Heart left ventricle (tissue), 16 donors: Measurements from ENCODE around the gene EPHB1. TPM values are rescaled to one million over a fixed set of nuclear protein-coding genes. Genes with fewer than 3 reads are reported as not detected.

Source experiments
- ATAC-seq, 4 donors: fragments of 200-7000 bp; cut with Tn5 transposase; one replicate each; pipeline ENCODE4 v1.9.1; 2020 to 2022; ENCODE audit warnings: moderate library complexity in 4 of 4, mild to moderate bottlenecking in 3 of 4, moderate number of reproducible peaks in 1 of 4
- DNase-seq, 5 donors: peaks; one replicate each; pipeline ENCODE4 v3.0.0-alpha.2; 2020
- H3K27ac ChIP-seq, 12 donors: fragments of 200-600 bp; sonication (generic) in 4 of 12; one replicate each; pipeline versions ENCODE4 v1.5.0 to v1.8.0; 2016 to 2022; ENCODE audit warnings: mild to moderate bottlenecking in 2 of 12
- H3K27me3 ChIP-seq, 9 donors: fragments of 200-600 bp; sonication (generic) in 2 of 9; one replicate each; pipeline versions ENCODE4 v1.5.1 to v1.8.0; 2016 to 2022; ENCODE audit warnings: mild to moderate bottlenecking in 3 of 9
- H3K36me3 ChIP-seq, 9 donors: fragments of 200-600 bp; sonication (generic) in 2 of 9; one replicate each; pipeline versions ENCODE4 v1.5.0 to v1.8.0; 2018 to 2022; ENCODE audit warnings: mild to moderate bottlenecking in 2 of 9
- H3K4me1 ChIP-seq, 12 donors: fragments of 200-600 bp; sonication (generic) in 4 of 12; one replicate each; pipeline versions ENCODE4 v1.5.0 to v1.8.0; 2016 to 2022; ENCODE audit warnings: mild to moderate bottlenecking in 3 of 12
- H3K4me3 ChIP-seq, 12 donors: fragments of 200-600 bp; sonication (generic) in 4 of 12; one replicate each; pipeline versions ENCODE4 v1.5.0 to v1.8.0; 2017 to 2022; ENCODE audit warnings: mild to moderate bottlenecking in 9 of 12, moderate library complexity in 4 of 12
- H3K9me3 ChIP-seq, 12 donors: fragments of 200-600 bp; sonication (generic) in 4 of 12; one replicate each; pipeline versions ENCODE4 v1.5.0 to v1.8.0; 2016 to 2022; ENCODE audit warnings: mild to moderate bottlenecking in 1 of 12
- CTCF ChIP-seq, 12 donors: fragments of 200-600 bp; sonication (generic) in 4 of 12; IDR thresholded peaks; one replicate each; pipeline versions ENCODE4 v1.5.0 to v1.8.0; 2018 to 2022; ENCODE audit warnings: antibody characterized with exemption in 12 of 12, mild to moderate bottlenecking in 5 of 12
- POLR2A ChIP-seq, 2 donors: fragments of 450-650 bp; IDR thresholded peaks; one replicate each; pipeline ENCODE4 v1.6.1; 2017; ENCODE audit warnings: antibody characterized with exemption in 2 of 2, mild to moderate bottlenecking in 2 of 2, moderate library complexity in 2 of 2
- WGBS, 4 donors: extraction: QIAGEN DNeasy Blood & Tissue Kit in 2 of 4; methylation state at CpG; one replicate each; pipeline versions ENCODE4 v1.1.5 to v1.1.7; 2013 to 2018; 5-methylcytosine and 5-hydroxymethylcytosine counted together
- intact Hi-C, 10 donors: fragments of 100-400 bp; cut with DNase I; formaldehyde crosslinking; loops; one replicate each; pipeline versions ENCODE4 v1.11.1 to v1.14.2; 2022
- polyA plus RNA-seq, 2 donors: library from polyadenylated mRNA; stranded (reverse); fragments of 200-250 nt; gene quantifications; one replicate each; pipeline ENCODE4 v1.2.3, GENCODE V29; 2013
- total RNA-seq, 9 donors: library from RNA; depleted of rRNA in 2 of 9; stranded (reverse); fragments of >200 nt in 2 of 9; fragmentation: NEBNext Ultra II Directional in 3 of 9; extraction: Animal tissue kit (Norgen Biotek cat#: 25700) in 3 of 9; gene quantifications; one replicate each; pipeline versions ENCODE4 v1.1.0 to v1.2.4, GENCODE V29; 2016 to 2023
- donor health status: ischemic (EF 13 %, LVEDD 7.1; RV severe dilation, severe dysfunction).
- donor health status: healthy with polysubstance abuse.
- donor health status: DM: no; HTN: yes; CAD: no.
- donor health status: DM: no; HTN: no; CAD: no.
- donor health status: ischemic (EF 25% LVEDD 6.9; RV normal size, moderate dysfunction).
- donor health status: ischemic (EF 25% LVEDD 5.7; RV mildly dilated, moderate dysfunction).
- donor health status: healthy.
- donor health status: DM: yes; HTN: yes; CAD: no.
- donor health status: ischemic (EF 35%, LVEDD 5.7; RV mildly dilated, moderate dysfunction).
- donor health status: nonischemic (EF 11% LVEDD 7.7; RV severe dilation, severe dysfunction).
- donor health status: DM: yes; HTN: yes; CAD: no.
- donor health status: PGD.
- donor health status: ischemic (EF 29% LVEDD 5.4; RV normal size, mild dysfunction).
- donor health status: nonischemic (EF 23%, LVEDD 6.1; RV moderate dilation, normal function).

EPHB1 gene
- total and polyA plus RNA-seq, 11 donors = 0.31 to 2.2 (median 1.1) TPM

DNA sequence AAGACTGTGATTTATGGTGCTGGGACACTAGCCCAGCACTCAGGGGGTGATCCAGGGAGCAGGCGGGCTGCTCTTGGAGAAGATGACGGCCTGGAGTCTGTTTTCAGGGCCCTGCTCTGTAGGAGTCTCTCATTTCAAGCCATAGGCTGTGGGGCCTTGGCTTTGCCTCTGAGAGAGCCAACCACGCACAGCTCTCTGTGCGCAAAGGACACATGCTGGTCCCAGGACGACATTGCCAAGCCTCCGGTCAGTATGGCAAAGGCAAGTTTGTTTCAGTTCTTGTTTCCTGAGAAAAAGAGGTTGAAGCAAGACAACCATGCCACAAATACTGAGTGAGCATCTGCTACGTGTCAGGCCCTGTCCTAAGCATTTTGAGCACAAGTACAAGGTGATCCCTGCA lies 197.1 kb downstream of the EPHB1 start:
- Histone ChIP-seq H3K9me3 (no peaks in the 10 kb centered on the region), H3K36me3 (no peaks in the 10 kb centered on the region), H3K4me3 (no peak overlapping the region), H3K27me3 (no peaks in the 10 kb centered on the region), H3K27ac (no peak overlapping the region), H3K4me1 (no peaks in the 10 kb centered on the region)
- DNase-seq (no peak), ATAC-seq (no peak)
- intact Hi-C loops = no loop called here
- TF ChIP-seq POLR2A (IDR thresholded peaks at IDR 0.05) = no peak
- TF ChIP-seq CTCF (IDR thresholded peaks at IDR 0.05) = no peak
- 87 to 91% (median 90%) methylated on average over 7 of the region's 7 CpGs for WGBS, 4 donors

GRCh38 chr3:134992586-134992985 lies 197.5 kb downstream of the EPHB1 start:
- no peaks in the 10 kb centered on the region for H3K9me3 ChIP-seq
- ATAC-seq (no peak), DNase-seq (no peak)
- no peak overlapping the region for H3K27ac ChIP-seq
- H3K36me3 ChIP-seq = no peaks in the 10 kb centered on the region
- H3K4me1 ChIP-seq = no peaks in the 10 kb centered on the region
- H3K27me3 ChIP-seq = no peaks in the 10 kb centered on the region
- no peak for TF ChIP-seq POLR2A (IDR thresholded peaks at IDR 0.05)
- no peak for TF ChIP-seq CTCF (IDR thresholded peaks at IDR 0.05)
- intact Hi-C loops = no loop called here
- no peak overlapping the region for H3K4me3 ChIP-seq
- WGBS, 4 donors = 0 to 87% (median 68%) methylated on average over 1 of the region's 1 CpG

DNA sequence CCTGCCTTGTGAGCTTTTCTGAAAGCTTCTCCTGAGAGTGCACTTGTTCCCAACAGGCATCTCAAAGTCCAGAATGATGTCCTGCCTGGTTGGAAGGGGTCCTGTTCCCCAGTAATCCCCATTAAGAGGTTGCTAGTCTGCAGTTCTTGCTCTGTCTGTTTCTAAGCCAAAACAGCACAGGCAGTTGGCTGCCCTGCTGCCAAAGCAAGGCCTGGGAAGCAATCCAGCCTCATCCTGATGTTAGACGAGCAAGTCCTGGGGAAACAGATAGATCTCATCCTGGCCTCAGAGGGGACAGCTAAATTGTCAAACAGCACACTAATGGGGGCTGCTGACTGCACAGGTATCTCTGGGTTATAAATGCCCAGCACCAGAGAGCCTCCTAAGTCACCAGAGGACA lies 198.0 kb downstream of the EPHB1 start:
- DNase-seq (no peak), ATAC-seq (no peak)
- intact Hi-C loops = no loop called here
- no peaks in the 10 kb centered on the region for H3K36me3 ChIP-seq
- H3K9me3 ChIP-seq = no peaks in the 10 kb centered on the region
- H3K27me3 ChIP-seq = no peaks in the 10 kb centered on the region
- no peak overlapping the region for H3K27ac ChIP-seq
- no peaks in the 10 kb centered on the region for H3K4me1 ChIP-seq
- TF ChIP-seq POLR2A (IDR thresholded peaks at IDR 0.05) (no peak), CTCF (IDR thresholded peaks at IDR 0.05) (no peak)
- H3K4me3 ChIP-seq = no peak overlapping the region
- WGBS, 4 donors = 36 to 54% (median 45%) methylated on average over 1 of the region's 1 CpG

- no peak for DNase-seq
- ATAC-seq = no peak
- no peak for TF ChIP-seq CTCF (IDR thresholded peaks at IDR 0.05)
- TF ChIP-seq POLR2A (IDR thresholded peaks at IDR 0.05) = no peak
- H3K4me3 ChIP-seq = no peak overlapping the region
- H3K27me3 ChIP-seq = no peaks in the 10 kb centered on the region
- no peak overlapping the region for H3K27ac ChIP-seq
- no peaks in the 10 kb centered on the region for H3K4me1 ChIP-seq
- intact Hi-C loops = no loop called here
- H3K36me3 ChIP-seq = no peaks in the 10 kb centered on the region
- H3K9me3 ChIP-seq = no peaks in the 10 kb centered on the region
Measured at GRCh38 chr3:134998158-134998557, 203.1 kb downstream of the EPHB1 start.
